Ovary (tissue), 3 donors: ENCODE data around the gene FOXN1.

Experiments
- CTCF ChIP-seq, 3 donors: fragments of 450-650 bp in 2 of 3; fragments of 200-600 bp in 1 of 3; IDR thresholded peaks; one replicate each; pipeline versions ENCODE4 v1.5.1 to v1.8.0; 2016 to 2022; ENCODE audit warnings: antibody characterized with exemption in 3 of 3, mild to moderate bottlenecking in 1 of 3
- POLR2A ChIP-seq: fragments of 450-650 bp; IDR thresholded peaks from one replicate; pipeline ENCODE4 v1.6.1; 2017; ENCODE audit warnings: antibody characterized with exemption, mild to moderate bottlenecking, moderate library complexity
- donor health status: DM: no; HTN: no; CAD: no.

- TF ChIP-seq CTCF (IDR thresholded peaks at IDR 0.05) (no peak), POLR2A (no peak)
Observed at GRCh38 chr17:28550858-28551257, 44.7 kb downstream of the FOXN1 start.
